ENCODE measurements around the gene SHISAL1.

SHISAL1 gene

GRCh38 chr22:44200855-44201550, 111.7 kb downstream of the SHISAL1 start:
- ATAC-seq: no peak
- TF ChIP-seq ZFP30 (CRISPR knock-in tag; IDR thresholded peaks at IDR 0.05) (no peak), BACH2 (CRISPR knock-in tag; IDR thresholded peaks at IDR 0.05; ENCODE audit: borderline replicate concordance) (no peak), TCF4 (CRISPR knock-in tag; IDR thresholded peaks at IDR 0.05; ENCODE audit: borderline replicate concordance) (no peak), GLIS3 (CRISPR knock-in tag; IDR thresholded peaks at IDR 0.05) (no peak), ZNF8 (CRISPR knock-in tag; IDR thresholded peaks at IDR 0.05) (no peak), TSHZ2 (CRISPR knock-in tag; IDR thresholded peaks at IDR 0.05) (no peak), OSR1 (CRISPR knock-in tag; IDR thresholded peaks at IDR 0.05) (no peak), ARNTL (CRISPR knock-in tag; IDR thresholded peaks at IDR 0.05; ENCODE audit: borderline replicate concordance, low read depth) (no peak)

DNA sequence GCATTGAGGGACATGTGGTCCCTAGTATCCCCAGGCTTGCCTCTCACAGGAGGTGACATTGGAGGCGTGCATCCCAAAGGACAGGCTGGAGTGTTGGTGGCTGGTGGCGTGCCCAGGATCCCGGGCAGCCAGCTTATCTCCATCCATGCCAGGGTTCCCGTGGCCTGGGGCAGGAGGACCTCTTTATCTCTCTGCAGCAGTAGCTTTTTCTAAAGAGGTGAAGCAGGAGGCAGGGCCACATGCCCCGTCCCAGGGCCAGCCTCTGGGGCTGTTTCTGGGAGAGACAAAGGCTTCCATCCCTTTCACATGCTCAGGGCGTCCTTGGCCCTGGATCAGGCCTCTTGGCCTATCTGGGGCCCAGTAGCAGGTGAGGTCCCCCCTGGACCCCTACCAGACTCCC, 112.3 kb downstream of the SHISAL1 start:
- TF ChIP-seq ARNTL (CRISPR knock-in tag; IDR thresholded peaks at IDR 0.05; ENCODE audit: borderline replicate concordance, low read depth): no peak
- no peak for TF ChIP-seq ZNF565 (CRISPR knock-in tag; conservative IDR thresholded peaks at IDR 0.05; ENCODE audit: low read depth)
- TF ChIP-seq, protein P1, sequence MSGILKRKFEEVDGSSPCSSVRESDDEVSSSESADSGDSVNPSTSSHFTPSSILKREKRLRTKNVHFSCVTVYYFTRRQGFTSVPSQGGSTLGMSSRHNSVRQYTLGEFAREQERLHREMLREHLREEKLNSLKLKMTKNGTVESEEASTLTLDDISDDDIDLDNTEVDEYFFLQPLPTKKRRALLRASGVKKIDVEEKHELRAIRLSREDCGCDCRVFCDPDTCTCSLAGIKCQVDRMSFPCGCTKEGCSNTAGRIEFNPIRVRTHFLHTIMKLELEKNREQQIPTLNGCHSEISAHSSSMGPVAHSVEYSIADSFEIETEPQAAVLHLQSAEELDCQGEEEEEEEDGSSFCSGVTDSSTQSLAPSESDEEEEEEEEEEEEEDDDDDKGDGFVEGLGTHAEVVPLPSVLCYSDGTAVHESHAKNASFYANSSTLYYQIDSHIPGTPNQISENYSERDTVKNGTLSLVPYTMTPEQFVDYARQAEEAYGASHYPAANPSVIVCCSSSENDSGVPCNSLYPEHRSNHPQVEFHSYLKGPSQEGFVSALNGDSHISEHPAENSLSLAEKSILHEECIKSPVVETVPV (CRISPR knock-in tag; IDR thresholded peaks at IDR 0.05): no peak
- ATAC-seq: no peak

DNA sequence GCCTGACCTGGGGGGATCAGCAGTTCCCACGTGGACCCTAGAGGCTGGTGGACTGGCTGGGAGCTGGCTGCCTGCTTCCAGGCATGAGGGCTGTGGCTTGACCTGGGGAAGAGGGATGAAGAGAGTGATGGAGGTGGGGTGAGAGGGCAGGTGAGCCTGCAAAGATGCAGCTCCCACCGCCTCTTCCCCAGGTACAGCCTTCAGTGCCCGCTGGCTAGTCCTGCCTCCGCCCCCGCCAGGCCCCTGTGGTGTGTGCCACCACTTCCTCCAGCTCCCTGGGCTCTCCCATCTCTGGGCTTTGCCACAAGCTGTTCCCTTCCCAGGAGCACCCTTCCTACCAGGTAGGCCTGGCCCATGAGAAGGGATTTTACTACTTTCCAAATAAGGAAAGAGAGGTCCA, 112.9 kb downstream of the SHISAL1 start:
- no peak for ATAC-seq
- no peak for TF ChIP-seq BACH2 (CRISPR knock-in tag; IDR thresholded peaks at IDR 0.05; ENCODE audit: borderline replicate concordance)
- no peak for TF ChIP-seq ZNF8 (CRISPR knock-in tag; IDR thresholded peaks at IDR 0.05)
- no peak for TF ChIP-seq TCF4 (CRISPR knock-in tag; IDR thresholded peaks at IDR 0.05; ENCODE audit: borderline replicate concordance)
- no peak for TF ChIP-seq ZFP3 (CRISPR knock-in tag; IDR thresholded peaks at IDR 0.05)
- no peak for TF ChIP-seq CSDC2 (CRISPR knock-in tag; IDR thresholded peaks at IDR 0.05)
- no peak for TF ChIP-seq ZNF565 (CRISPR knock-in tag; conservative IDR thresholded peaks at IDR 0.05; ENCODE audit: low read depth)
- no peak for TF ChIP-seq SNAI2 (CRISPR knock-in tag; IDR thresholded peaks at IDR 0.05)
- no peak for TF ChIP-seq ISL1 (CRISPR knock-in tag; IDR thresholded peaks at IDR 0.05)
- TF ChIP-seq TOX (CRISPR knock-in tag; IDR thresholded peaks at IDR 0.05; ENCODE audit: borderline replicate concordance): no peak
- TF ChIP-seq ZNF70 (CRISPR knock-in tag; IDR thresholded peaks at IDR 0.05): no peak

GRCh38 chr22:44199164-44199563, 113.6 kb downstream of the SHISAL1 start:
- TF ChIP-seq PATZ1 (CRISPR knock-in tag; IDR thresholded peaks at IDR 0.05; ENCODE audit: borderline replicate concordance) (no peak), RARB (CRISPR knock-in tag; IDR thresholded peaks at IDR 0.05) (no peak), GLIS3 (CRISPR knock-in tag; IDR thresholded peaks at IDR 0.05) (no peak), ZC3H10 (CRISPR knock-in tag; IDR thresholded peaks at IDR 0.05) (no peak), ARNTL (CRISPR knock-in tag; IDR thresholded peaks at IDR 0.05; ENCODE audit: borderline replicate concordance, low read depth) (no peak), ESRRG (CRISPR knock-in tag; IDR thresholded peaks at IDR 0.05) (no peak), SNAI2 (CRISPR knock-in tag; IDR thresholded peaks at IDR 0.05) (no peak), ZNF70 (CRISPR knock-in tag; IDR thresholded peaks at IDR 0.05) (no peak), TOX (CRISPR knock-in tag; IDR thresholded peaks at IDR 0.05; ENCODE audit: borderline replicate concordance) (no peak), TCF4 (CRISPR knock-in tag; IDR thresholded peaks at IDR 0.05; ENCODE audit: borderline replicate concordance) (no peak), CREB5 (CRISPR knock-in tag; IDR thresholded peaks at IDR 0.05; ENCODE audit: low read depth) (no peak), ZFP3 (CRISPR knock-in tag; IDR thresholded peaks at IDR 0.05) (no peak), PPARA (CRISPR knock-in tag; IDR thresholded peaks at IDR 0.05; ENCODE audit: borderline replicate concordance) (no peak), CSDC2 (CRISPR knock-in tag; IDR thresholded peaks at IDR 0.05) (no peak), ZFP30 (CRISPR knock-in tag; IDR thresholded peaks at IDR 0.05) (no peak), OSR1 (CRISPR knock-in tag; IDR thresholded peaks at IDR 0.05) (no peak), BACH2 (CRISPR knock-in tag; IDR thresholded peaks at IDR 0.05; ENCODE audit: borderline replicate concordance) (no peak), ZNF8 (CRISPR knock-in tag; IDR thresholded peaks at IDR 0.05) (no peak)
- TF ChIP-seq, protein P1 (CRISPR knock-in tag; IDR thresholded peaks at IDR 0.05): no peak

More at GRCh38 chr22:44199164-44199563, 113.6 kb downstream of the SHISAL1 start:
- no peak for ATAC-seq
